ENCODE measurements around the gene DGKD.
"Not testable (repeated sequence)": the region's sequence is repeated elsewhere in the genome, so short reads cannot be mapped to it uniquely, and the experiment has no call there.

DGKD gene, protein sequence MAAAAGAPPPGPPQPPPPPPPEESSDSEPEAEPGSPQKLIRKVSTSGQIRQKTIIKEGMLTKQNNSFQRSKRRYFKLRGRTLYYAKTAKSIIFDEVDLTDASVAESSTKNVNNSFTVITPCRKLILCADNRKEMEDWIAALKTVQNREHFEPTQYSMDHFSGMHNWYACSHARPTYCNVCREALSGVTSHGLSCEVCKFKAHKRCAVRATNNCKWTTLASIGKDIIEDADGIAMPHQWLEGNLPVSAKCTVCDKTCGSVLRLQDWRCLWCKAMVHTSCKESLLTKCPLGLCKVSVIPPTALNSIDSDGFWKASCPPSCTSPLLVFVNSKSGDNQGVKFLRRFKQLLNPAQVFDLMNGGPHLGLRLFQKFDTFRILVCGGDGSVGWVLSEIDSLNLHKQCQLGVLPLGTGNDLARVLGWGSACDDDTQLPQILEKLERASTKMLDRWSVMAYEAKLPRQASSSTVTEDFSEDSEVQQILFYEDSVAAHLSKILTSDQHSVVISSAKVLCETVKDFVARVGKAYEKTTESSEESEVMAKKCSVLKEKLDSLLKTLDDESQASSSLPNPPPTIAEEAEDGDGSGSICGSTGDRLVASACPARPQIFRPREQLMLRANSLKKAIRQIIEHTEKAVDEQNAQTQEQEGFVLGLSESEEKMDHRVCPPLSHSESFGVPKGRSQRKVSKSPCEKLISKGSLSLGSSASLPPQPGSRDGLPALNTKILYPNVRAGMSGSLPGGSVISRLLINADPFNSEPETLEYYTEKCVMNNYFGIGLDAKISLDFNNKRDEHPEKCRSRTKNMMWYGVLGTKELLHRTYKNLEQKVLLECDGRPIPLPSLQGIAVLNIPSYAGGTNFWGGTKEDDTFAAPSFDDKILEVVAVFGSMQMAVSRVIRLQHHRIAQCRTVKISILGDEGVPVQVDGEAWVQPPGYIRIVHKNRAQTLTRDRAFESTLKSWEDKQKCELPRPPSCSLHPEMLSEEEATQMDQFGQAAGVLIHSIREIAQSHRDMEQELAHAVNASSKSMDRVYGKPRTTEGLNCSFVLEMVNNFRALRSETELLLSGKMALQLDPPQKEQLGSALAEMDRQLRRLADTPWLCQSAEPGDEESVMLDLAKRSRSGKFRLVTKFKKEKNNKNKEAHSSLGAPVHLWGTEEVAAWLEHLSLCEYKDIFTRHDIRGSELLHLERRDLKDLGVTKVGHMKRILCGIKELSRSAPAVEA
- 7.6 to 47.7 (median 20.8) reads per million in 17 experiments for total RNA-seq

DNA sequence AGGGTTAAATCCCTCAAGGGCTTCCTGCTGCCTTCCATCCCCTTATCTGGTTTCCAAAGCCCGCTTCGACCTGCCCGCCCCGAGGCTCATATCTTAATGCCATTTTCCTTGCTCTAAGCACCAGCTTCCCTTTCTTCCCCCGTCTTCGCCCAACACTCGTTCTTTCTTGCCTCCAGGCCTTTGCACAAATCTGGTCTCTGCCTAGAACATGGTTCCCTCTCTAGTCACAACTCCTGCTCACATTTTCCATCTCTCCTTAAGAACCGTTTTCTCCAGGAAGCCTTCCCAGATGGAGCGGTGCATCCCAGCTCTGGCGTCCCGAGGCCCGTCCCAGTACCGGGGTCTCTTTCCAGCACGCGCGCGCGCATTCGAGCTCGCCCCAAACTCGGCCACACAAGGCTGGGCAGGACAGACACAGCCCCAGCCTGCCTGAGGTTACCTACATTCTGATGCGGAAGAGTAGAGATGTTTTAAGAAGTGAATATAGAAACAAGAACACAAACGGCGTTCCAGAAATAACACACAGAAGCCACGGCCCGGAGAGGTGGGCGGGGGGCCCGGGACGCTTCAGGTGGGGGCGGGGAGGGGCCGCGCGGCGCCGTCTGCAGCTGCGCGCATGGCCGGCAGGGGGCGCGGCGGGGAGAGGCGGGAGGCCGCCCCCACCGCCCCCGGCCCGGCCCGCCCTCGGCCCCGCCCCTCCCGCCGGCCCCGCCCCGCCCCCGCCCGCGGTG lies at the start of gene DGKD:
Gene DGKD (plus strand): TSS at position 726 of the 731 bp plus-strand sequence. CDS start 25 bp downstream, outside the sequence.
- DNase-seq, result peak; percentile 58 to 92 (median 82)

DNA sequence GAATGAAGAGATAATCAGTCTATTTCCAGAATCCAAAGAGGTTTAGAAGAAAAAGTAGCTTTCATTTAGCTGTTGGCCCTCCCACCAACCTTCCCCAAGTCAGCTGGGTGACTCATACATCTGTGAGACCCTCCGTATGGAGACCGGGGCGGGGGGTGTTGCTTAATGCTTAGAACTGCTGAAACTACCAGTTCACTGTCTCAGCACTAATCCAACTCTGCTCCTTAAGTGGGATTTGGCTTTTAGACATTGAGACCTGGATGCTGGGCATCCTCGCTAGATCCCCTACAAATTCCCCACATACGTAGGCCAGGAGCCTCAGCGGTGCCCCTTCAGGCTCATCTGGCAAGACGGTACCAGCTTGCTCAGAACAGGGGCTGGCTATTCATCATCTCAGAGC lies 46.7 kb upstream of the DGKD start, which contains the start of gene SAG:
Gene SAG (plus strand): TSS at position 252 of the 400 bp plus-strand sequence. CDS start 1,374 bp downstream, outside the sequence.
- no peak for DNase-seq

DNA sequence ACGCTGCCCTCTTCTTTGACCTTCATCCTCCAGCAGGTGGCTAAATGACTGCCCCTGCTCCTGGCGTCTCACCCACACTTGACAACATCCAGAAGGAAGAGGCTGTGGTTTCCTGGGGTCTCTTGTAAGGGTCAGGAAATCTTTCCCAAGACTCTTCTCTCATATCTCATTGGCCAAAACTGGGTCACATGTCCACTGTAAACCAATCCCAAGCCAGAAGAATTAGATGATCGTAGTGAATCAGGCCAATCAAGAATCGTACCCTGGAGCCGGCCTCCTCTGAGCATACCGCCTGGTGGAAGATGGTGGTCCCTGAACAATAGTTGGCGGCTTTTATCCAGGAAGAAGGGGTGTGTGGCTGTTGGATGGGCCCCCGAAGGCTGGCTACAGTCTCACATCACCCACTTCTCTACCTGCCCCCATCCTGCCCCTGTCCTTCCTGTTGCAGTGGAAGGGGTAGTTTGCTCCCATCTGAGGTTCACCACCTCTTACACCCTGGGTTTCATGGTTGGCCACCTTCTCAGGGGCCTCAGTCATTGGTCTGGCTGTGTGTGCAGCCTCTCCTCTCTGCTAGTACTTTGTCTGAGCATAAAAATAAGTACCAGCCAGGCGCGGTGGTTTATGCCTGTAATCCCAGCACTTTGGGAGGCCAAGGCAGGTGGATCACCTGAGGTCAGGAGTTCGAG lies 42.9 kb upstream of the DGKD start:
- DNase-seq, result no peak

DNA sequence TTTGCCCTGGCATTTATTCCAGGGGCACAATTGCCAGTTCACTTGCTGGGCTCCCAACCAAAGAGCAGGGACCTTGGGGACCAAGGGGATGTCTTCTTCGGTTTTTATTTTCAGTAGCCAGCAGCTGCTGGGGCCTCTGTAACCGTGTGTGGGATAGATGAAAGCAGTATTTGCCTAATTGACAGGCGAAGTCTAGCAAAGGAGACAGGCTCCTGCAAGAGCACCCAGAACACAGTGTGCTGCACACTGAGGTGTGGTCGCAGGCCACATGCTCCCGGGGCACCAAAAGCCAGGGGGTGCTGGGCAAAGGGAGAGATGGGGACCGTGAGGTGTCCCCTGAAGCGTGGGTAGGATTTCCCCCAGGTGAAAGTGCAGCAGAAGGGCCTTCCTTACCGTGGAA lies 41.4 kb upstream of the DGKD start:
- no peak for DNase-seq

DNA sequence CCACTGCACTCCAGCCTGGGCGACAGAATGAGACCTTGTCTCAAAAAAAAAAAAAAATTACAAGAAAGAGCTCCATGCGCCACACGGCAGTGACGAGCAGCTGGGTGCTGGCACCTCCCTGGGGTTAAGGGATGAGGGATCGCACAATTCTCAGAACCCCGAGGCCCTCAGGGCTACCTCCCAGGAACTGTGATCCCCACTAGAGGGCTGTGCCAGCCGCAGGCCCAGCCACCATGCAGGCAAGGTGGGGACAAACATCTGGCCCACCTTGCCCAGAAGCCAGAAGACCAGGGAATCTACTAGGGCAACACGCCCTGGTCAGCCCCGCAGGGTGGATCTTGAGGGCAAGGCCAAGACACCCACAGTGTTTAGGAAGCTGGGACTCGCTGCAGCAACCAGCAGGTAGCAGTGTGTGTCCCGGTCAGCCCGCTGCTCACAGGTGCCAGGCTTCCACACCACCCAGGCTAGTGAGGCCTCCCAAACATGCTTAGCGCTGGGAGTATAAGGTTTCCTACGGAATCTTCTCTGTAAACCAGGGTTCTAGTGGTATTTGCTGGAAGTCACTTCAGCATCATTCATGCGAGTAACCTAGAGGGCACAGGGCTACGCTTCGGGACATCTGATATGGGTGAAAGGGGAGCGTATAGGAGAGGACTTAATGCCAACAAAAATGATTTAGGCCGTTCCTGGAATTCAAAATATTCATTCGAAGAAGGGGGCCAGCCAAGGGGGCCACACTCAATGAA lies 39.9 kb upstream of the DGKD start:
- DNase-seq, result no peak

DNA sequence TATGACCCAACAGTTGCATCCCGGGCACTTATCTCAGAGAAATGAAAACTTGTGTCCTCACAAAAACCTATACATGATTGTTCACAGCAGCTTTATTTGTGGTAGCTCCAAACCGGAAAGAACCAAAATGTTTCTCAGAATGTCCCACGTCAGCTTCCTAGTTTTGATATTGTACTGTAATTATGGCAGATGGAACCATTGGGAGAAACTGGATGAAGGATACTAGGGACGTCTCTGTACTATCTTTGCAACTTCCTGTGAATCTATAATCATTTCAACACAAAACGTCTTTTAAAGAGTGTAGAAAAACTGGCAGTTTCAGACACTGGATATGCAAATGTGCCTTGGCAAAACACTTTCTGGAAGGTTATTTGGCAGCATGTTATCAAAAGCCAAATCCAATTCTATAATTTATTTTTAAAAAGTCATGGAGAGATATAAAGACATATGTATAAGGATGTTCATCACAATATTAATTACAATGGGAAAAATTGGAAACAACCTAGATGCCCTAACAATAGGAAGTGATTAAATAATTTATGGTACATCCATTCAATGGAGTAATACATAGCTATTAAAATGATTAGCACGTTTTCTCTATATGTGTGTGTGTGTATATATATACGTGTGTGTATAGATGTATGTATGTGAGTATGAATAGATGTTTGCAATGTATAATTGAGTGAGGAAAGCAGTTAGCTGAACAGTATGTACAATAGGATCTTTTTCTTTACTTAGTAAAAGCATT lies 36.9 kb upstream of the DGKD start:
- no peak for DNase-seq

DNA sequence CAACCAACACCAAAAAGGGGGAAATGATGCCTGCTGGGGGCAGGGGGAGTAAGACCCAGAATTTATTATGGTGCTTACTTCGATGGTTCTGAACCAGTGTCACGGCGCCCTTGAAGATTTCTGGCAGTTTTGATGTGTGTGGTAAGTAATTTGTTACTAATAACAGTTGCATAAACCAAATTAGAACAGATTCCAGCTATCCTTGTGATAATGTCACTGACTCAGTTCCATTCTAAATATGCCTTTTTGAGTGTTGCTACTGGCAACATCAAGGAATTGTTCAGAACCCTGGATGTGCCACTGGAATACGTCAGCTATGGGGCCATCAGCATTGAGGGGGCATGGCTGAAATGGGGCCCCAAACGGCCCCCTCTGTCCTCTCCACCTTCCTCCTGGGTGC lies 35.0 kb upstream of the DGKD start:
- no peak for DNase-seq

DNA sequence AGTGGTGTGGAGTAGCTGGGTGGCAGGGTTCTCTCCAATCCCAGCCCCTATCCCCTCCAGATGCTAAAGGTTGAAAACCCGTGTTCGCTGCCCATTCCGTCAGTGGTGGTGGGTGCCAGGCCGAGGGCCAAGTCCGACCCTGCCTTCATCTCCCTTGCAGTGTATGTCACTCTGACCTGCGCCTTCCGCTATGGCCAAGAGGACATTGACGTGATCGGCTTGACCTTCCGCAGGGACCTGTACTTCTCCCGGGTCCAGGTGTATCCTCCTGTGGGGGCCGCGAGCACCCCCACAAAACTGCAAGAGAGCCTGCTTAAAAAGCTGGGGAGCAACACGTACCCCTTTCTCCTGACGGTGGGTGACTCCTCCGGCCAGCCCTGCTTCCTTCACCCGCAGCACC lies 33.8 kb upstream of the DGKD start:
- DNase-seq, result no peak

DNA sequence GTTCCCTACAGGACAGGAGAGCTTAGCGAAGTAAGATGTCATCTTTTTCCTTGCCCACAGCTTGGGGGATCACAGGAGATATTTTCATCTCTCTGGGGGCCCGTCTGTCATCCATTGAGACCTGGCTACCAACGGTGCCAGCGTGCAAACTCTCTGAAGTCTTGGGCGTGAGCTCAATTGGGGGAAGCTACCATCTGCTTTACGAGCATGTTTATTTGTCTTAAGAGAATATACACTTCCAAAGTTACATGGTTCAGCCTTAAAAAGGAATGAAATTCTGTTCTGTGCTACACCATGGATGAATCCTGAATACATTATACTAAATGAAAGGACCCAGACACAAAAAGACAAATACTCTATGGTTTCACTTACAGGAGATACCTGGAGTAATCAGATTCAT lies 33.1 kb upstream of the DGKD start:
- no peak for DNase-seq

DNA sequence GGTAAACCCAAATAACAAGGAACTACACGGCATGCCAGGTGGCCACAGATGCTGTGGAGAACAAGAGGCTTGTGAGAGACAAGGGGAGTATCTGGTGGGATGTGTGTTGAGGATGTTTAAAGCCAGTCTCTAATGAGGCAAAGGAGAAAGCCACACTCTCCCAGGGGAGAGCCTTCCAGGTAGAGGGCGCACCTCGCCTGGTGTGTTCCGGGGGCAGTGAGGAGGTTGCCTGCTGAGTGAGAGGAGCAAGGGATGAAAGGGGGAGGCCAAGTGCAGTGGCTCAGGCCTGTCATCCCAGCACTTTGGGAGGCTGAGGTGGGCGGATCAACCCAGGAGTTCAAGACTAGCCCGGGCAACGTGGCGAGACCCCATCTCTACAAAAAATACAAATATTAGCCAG lies 30.4 kb upstream of the DGKD start:
- DNase-seq, result no peak

DNA sequence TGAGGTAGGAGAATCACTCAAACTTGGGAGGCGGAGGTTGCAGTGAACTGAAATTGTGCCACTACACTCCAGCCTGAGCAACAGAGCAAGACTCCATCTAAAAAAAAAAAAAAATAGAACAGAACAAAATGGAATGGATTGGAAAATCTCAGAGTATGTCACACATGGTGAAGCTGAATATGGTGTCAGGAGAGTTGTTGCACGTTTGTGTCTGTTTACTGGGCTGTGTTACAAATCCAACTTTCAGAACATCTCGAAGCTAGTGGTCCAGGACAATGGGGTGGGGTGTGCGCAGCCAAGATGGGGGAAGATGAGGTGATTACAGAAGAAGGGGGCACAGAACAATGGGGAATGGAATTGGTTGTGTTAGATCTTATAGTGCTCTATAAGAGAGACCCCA lies 29.0 kb upstream of the DGKD start:
- no peak for DNase-seq

DNA sequence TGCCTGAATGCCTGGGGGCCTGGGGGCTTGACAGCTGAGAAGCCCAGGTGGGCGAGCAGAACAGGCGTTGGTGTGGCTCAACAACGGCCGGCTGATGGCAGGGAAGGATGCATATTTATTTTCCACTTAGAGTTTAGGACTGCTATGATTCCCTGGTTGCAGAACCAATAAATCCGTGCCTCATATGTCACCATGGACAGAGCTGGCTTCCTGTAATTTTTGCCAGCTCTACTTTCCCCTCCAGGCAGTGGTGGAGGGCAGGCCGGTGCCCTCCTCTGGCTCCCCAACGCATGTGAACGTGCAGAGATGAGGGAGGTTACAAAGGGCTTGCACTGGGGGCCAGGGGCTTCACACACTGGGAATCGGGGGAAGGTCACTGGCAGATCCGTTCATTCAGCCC lies 28.5 kb upstream of the DGKD start:
- no peak for DNase-seq

DNA sequence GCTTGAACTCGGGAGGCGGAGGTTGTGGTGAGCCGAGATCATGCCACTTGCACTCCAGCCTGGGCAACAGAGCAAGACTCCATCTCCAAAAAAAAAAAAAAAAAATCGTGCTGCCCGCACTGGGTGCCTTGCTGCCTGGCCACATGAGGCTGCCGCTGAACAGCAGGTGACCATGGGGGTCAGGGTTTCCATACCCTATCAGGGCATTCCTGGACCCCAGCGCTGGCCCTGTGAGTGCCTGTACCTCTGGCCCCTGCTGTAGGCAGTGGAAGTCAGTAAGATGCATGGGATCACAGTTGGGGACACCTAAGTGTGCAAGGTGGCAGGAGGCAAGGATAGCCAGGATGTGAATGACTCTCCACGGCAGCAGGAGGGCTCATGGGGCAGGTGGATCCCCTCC lies 27.8 kb upstream of the DGKD start:
- no peak for DNase-seq

DNA sequence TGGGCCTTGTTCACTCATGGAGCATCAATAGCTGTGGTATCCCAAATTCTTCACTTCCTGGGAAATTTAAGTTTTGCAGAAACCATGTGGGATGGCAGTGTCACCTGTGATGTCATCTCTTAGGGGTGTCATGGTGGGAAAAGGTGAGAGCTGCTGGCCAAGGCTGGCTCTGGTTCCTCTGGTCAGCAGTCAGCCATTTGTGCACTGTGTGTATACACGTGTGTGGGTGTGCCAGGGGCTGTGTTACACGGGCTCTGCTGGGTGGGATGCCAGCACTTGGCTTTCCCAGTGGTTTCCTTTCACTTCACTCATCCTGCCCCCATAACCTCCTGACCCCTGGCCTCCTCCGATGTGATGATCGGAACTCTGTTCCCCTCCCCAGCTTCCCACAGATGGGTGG lies 25.4 kb upstream of the DGKD start:
- DNase-seq, result no peak

DNA sequence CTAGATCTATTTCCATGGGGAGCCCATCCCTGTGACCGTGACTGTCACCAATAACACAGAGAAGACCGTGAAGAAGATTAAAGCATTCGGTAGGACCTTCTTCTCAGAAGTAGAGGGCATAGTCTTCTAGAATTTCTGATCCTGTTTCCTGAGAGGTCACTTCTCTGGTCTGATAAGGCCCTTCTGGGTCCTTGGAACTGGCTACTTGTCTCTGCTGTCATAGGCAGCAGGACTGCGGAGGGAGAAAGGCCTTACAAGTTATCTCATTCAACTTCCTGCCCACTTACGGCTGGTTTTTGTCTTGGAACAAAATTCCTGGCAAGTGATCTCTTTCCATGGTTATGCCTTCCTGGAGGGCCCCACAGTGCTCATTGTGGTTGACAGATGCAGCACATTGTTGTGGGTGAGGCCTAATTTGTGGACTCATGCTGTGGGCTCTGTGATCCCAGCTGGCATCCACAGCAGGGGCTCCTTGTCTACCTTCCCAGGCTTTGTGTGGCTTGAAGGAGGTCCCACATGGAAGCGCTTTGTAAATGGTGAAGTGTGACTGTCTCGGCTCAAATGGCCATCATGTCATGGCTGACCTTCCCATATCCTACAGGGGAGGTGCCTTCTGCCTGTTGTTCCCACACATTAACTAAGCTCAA lies 24.7 kb upstream of the DGKD start:
- no peak for DNase-seq

DNA sequence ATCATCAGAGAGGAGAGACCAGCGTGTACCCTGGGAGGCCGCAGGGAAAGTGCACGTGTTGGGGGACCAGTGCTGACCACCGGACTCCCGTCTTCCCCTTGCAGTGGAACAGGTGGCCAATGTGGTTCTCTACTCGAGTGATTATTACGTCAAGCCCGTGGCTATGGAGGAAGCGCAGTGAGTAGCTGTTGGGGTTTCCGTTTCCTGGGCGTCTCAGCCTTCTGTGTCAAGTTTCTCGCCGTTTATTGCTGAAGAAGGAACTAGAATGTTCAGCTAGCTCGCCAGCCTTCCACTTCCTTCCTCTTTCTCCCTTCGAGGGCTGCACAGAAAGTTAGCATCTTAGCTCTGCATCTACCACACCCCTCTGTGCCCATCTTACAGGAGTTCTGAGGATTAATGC lies 22.8 kb upstream of the DGKD start:
- peak; percentile 92 to 98 (median 96) for DNase-seq

DNA sequence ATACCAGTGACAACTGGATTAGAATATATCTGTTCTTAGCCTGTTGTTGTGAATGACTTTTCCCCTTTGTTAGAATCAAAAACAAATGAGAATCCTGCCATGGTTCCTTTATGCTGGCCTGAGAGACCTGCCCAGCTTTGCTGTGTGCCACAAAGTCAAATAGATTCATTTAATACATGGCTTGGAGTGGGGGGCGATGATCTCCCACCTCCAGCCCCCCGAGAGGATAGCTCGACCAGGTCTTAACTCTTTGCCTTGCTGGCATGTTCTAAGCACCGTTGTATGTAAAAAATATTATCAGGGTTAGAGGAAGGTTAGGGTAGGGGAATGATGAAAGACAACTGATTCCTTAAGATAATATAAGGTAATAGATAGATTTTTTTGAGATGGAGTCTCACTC lies 22.2 kb upstream of the DGKD start:
- DNase-seq, result no peak

DNA sequence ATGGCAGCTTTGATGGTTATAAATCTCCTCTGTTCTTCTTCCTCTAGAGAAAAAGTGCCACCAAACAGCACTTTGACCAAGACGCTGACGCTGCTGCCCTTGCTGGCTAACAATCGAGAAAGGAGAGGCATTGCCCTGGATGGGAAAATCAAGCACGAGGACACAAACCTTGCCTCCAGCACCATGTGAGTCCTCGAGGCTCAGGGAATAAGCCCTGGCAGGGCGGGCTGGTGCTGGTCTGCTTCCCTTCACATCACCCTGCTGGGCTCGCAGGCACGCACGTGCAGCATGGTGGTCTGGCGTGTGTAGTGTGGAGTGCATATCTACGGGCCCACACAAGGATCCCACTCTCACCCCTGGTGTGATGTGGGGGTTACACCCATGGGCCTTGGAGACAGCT lies 19.4 kb upstream of the DGKD start:
- no peak for DNase-seq

DNA sequence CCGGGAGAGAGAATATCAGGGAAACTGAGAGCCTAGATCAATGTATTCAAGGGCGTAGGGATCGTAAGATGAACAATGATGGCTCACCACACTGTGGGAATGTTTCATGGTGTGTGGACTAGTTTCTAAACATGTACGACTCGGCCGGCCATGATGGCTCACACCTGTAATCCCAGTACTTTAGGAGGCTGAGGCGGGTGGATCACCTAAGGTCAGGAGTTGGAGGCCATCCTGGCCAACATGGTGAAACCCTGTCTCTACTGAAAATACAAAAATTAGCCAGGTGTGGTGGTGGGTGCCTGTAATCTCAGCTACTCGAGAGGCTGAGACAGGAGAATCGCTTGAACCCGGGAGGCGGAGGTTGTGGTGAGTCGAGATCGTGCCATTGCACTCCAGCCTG lies 18.2 kb upstream of the DGKD start:
- DNase-seq, result not testable (repeated sequence)

DNA sequence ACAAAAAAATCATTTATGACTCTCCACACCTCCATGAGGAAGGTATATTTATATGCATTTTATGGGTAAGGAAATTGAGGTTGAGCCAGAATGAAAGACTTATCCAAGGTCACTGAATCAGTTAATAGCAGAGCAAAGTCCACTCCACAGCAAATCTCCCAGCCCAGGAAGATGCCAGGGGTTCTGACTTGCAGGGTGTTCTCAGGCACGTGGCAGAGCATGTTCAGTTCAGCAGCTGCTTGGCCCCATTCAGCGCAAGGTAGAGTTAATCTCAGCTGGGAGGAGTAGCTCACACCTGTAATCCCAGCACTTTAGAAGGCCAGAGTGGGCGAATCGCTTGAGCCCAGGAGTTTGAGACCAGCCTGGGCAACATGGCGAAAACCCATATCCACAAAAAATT lies 17.8 kb upstream of the DGKD start:
- no peak for DNase-seq
